Measurements from ENCODE around the gene HCN4.

DNA sequence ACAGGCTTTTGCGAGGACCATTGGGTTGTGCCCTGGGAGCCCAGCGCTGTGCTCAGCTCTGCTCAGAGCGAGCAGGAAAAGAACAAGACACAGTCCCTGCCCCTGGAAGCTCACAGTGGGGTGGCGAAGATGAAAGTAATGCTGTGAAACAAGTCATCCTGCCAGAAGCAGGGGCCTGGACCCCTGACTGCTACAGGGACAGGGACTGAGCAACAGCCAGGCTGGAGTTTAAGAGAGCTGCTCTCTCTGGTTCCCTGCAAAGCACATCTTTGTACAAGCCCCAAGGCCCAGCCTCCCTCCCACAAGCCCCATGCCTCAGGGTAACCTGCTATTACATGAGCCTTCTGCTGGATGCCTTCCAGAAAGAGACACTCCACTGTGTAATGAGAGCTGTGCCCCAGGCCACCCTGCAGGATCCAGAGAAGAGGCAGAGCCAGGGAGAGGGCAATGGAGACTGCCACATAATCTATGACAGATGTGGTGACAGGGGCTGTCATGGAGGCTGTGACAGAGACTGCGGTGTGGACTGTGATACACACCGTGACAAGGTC is 7.1 kb upstream of the HCN4 start:
- TF ChIP-seq, protein P1, sequence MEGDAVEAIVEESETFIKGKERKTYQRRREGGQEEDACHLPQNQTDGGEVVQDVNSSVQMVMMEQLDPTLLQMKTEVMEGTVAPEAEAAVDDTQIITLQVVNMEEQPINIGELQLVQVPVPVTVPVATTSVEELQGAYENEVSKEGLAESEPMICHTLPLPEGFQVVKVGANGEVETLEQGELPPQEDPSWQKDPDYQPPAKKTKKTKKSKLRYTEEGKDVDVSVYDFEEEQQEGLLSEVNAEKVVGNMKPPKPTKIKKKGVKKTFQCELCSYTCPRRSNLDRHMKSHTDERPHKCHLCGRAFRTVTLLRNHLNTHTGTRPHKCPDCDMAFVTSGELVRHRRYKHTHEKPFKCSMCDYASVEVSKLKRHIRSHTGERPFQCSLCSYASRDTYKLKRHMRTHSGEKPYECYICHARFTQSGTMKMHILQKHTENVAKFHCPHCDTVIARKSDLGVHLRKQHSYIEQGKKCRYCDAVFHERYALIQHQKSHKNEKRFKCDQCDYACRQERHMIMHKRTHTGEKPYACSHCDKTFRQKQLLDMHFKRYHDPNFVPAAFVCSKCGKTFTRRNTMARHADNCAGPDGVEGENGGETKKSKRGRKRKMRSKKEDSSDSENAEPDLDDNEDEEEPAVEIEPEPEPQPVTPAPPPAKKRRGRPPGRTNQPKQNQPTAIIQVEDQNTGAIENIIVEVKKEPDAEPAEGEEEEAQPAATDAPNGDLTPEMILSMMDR (IDR thresholded peaks at IDR 0.05): no peak
- TF ChIP-seq GABPB1 (CRISPR knock-in tag; IDR thresholded peaks at IDR 0.05): no peak

Measured in WTC11 (cell line).